Common myeloid progenitor, CD34-positive (primary cell): ENCODE data around the gene FLT1.

Experiments
- CTCF ChIA-PET: fragments of 350-600 bp; sonication (Branson Sonifier 250); formaldehyde crosslinking; loops from one replicate; lab custom pipeline; 2021; ENCODE audit warnings: antibody characterized with exemption; lab: Charles Lee
- POLR2A ChIA-PET: fragments of 350-600 bp; sonication (Branson Sonifier 250); formaldehyde crosslinking; loops from one replicate; lab custom pipeline; 2021; ENCODE audit warnings: antibody characterized with exemption; lab: Charles Lee
- DNase-seq, 3 donors: peaks; one replicate each; pipeline versions ENCODE4 v3.0.0 to v3.0.0-alpha.2; 2013
- H3K27ac ChIP-seq, 2 experiments: 1 replicate in 1 of 2; 2 replicates in 1 of 2; pipeline ENCODE4 v1.7.0; 2013; ENCODE audit warnings: inconsistent platforms in 2 of 2, low read length in 2 of 2, mild to moderate bottlenecking in 2 of 2, low read depth in 1 of 2, moderate library complexity in 1 of 2; ENCODE audit not compliant: severe bottlenecking in 2 of 2, insufficient read depth in 1 of 2, poor library complexity in 1 of 2
- H3K27me3 ChIP-seq, 5 experiments: replicated peaks in 2 of 5; 1 replicate in 3 of 5; 2 replicates in 2 of 5; pipeline versions ENCODE4 v1.6.1 to v1.7.0; 2013; ENCODE audit warnings: low read length in 4 of 5, mild to moderate bottlenecking in 2 of 5, moderate library complexity in 2 of 5, inconsistent platforms in 1 of 5; ENCODE audit not compliant: insufficient read depth in 5 of 5, control insufficient read depth in 4 of 5
- H3K36me3 ChIP-seq, 4 experiments: 1 replicate in 2 of 4; 2 replicates in 2 of 4; pipeline versions ENCODE4 v1.6.1 to v1.7.0; 2013; ENCODE audit warnings: low read length in 3 of 4, control low read depth in 1 of 4, mild to moderate bottlenecking in 1 of 4; ENCODE audit not compliant: control insufficient read depth in 4 of 4, insufficient read depth in 4 of 4
- H3K4me1 ChIP-seq, 4 experiments: 1 replicate in 3 of 4; 2 replicates in 1 of 4; pipeline versions ENCODE4 v1.6.1 to v1.7.1; 2013; ENCODE audit warnings: low read length in 3 of 4, mild to moderate bottlenecking in 3 of 4, control low read depth in 1 of 4, inconsistent platforms in 1 of 4, moderate library complexity in 1 of 4; ENCODE audit not compliant: control insufficient read depth in 4 of 4, insufficient read depth in 4 of 4; ENCODE audit errors: control extremely low read depth in 1 of 4
- H3K4me3 ChIP-seq, 7 experiments: 1 replicate in 4 of 7; 2 replicates in 3 of 7; pipeline versions ENCODE4 v1.5.1 to v1.7.0; 2013; ENCODE audit warnings: mild to moderate bottlenecking in 7 of 7, low read length in 6 of 7, moderate library complexity in 6 of 7, inconsistent platforms in 2 of 7, low read depth in 2 of 7, control low read depth in 1 of 7; ENCODE audit not compliant: insufficient read depth in 4 of 7, control insufficient read depth in 1 of 7; ENCODE audit errors: extremely low read depth in 1 of 7
- H3K9me3 ChIP-seq, 5 experiments: 1 replicate in 4 of 5; 2 replicates in 1 of 5; pipeline versions ENCODE4 v1.6.1 to v1.7.1; 2013; ENCODE audit warnings: low read length in 4 of 5, mild to moderate bottlenecking in 2 of 5, inconsistent platforms in 1 of 5, low read depth in 1 of 5, moderate library complexity in 1 of 5; ENCODE audit not compliant: control insufficient read depth in 4 of 5, insufficient read depth in 2 of 5; ENCODE audit errors: control extremely low read depth in 1 of 5
- WGBS: methylation state at CpG from one replicate; pipeline ENCODE4 v1.1.5; 2013; ENCODE audit not compliant: insufficient coverage; 5-methylcytosine and 5-hydroxymethylcytosine counted together

The FLT1 gene

DNA sequence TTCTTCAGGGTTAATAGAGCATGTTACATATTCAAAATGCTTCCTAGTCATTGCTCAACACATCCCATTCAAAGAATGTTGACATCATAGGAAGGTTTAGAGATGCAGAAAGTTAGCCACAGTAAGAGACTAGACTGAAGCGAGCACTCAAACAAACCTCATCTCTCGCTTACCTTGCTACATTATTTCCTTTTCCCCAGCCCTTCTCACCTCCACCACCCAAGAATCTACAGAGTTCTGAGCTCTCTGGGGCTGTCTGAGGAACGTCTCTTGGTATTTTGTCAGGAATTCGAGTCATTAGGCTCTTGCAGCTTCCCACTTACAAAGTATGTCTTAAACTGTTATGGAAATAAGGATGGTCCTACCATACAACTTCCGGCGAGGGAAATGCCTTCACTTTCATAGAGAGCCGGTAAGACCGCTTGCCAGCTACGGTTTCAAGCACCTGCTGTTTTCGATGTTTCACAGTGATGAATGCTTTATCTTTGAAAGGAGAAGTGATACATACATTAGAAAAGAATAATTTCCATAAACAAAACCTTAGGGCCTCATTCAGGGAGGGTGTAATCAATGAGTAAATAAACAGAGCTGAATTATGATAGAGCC is 65.1 kb downstream of the FLT1 start:
- ChIA-PET CTCF (interaction anchor here (1.2 kb wide), 1 partner anchor 11 kb away, joined by 3 read pairs; no protein-coding TSS in a partner anchor), POLR2A (no interaction called here)
- Histone ChIP-seq H3K4me1 (no peaks in the 10 kb centered on the region), H3K9me3 (no peaks in the 10 kb centered on the region), H3K4me3 (no peak overlapping the region), H3K36me3 (peaks cover 0 to 9% (median 0%) of the 10 kb centered on the region in 4 experiments), H3K27ac (no peak overlapping the region), H3K27me3 (no peaks in the 10 kb centered on the region)
- WGBS: 100% methylated on average over 6 of the region's 10 CpGs
- no peak for DNase-seq

DNA sequence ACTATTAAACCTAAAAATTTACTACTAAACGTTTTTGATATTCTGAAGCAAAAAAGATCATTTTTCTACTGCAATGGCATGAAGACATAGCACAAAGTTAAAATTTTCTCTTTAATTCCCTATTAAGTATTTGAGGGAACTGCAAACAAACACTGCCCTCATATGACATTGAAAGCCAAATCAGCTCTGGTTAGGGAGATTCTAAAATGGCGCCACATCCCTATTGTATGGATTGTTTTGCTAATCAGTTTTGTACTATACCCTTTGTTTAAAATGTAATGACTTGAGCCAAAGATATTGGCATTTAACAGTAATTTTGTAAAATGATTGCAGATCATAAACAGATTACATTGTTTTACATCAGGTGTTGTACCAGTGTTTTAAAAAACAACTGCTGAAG is 65.8 kb downstream of the FLT1 start:
- Histone ChIP-seq H3K9me3 (no peaks in the 10 kb centered on the region), H3K4me1 (peaks cover 0 to 5% (median 0%) of the 10 kb centered on the region in 4 experiments), H3K27me3 (no peaks in the 10 kb centered on the region), H3K4me3 (no peak overlapping the region), H3K36me3 (peaks cover 0 to 9% (median 0%) of the 10 kb centered on the region in 4 experiments), H3K27ac (no peak overlapping the region)
- CTCF ChIA-PET: interaction anchor here (1.2 kb wide), 1 partner anchor 11 kb away, joined by 3 read pairs; no protein-coding TSS in a partner anchor
- DNase-seq: no peak
- POLR2A ChIA-PET: no interaction called here
- WGBS: no CpG with 5 or more reads among the region's 2 CpGs

DNA sequence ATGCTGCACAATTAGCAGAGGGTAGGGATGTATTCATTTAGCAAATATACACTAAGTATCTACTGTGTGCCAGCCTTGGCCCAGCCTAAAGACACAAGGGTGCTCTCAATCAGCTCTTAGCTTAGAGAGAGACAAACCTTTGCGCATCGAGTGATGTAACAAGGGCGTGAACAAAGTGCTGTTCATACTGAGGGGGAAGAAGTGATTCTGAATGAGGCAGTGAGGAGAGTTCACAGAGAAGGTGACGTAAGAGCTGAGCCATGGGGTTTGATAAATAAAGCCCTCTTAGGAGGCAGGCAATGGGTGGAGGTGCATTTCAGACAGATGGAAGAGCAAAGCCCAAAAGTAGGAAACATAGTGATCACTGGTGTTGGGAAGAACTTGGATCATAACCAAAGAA is 68.5 kb downstream of the FLT1 start:
- POLR2A ChIA-PET: interaction anchor here (1.0 kb wide), 1 partner anchor 21 kb away, joined by 3 read pairs; no protein-coding TSS in a partner anchor
- Histone ChIP-seq H3K4me3 (no peak overlapping the region), H3K9me3 (no peaks in the 10 kb centered on the region), H3K27ac (no peak overlapping the region), H3K27me3 (no peaks in the 10 kb centered on the region), H3K36me3 (peaks cover 0 to 6% (median 0%) of the 10 kb centered on the region in 4 experiments), H3K4me1 (peaks cover 15 to 30% (median 25%) of the 10 kb centered on the region in 4 experiments)
- no peak for DNase-seq
- CTCF ChIA-PET: interaction anchor here (0.7 to 1.6 kb wide), 2 partner anchors 10 to 53 kb away, joined by 3 to 4 read pairs; no protein-coding TSS in a partner anchor
- 98% methylated on average over 4 of the region's 4 CpGs for WGBS

DNA sequence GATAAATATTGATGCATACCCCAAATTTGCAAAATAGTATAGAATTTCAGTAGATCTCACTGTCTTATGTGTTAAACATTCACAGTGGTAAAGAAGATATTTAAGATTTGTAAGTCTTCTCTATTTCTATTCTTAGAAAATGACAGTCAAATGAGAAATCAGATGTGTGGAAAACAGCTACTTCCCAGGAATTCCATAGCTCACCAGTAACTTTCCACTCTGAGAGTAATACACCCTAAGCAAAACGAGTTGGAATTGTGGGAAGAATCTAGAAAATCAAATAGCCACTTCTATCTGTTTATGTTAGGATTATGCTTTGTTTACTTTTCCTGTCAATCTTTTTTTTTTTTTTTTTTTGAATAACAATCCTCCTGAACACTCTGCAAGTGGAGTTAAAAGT is 69.1 kb downstream of the FLT1 start:
- Histone ChIP-seq H3K36me3 (peaks cover 0 to 6% (median 0%) of the 10 kb centered on the region in 4 experiments), H3K27me3 (no peaks in the 10 kb centered on the region), H3K9me3 (no peaks in the 10 kb centered on the region), H3K27ac (no peak overlapping the region), H3K4me3 (no peak overlapping the region), H3K4me1 (peaks cover 17 to 30% (median 27%) of the 10 kb centered on the region in 4 experiments)
- ChIA-PET POLR2A (interaction anchor here (1.0 kb wide), 1 partner anchor 22 kb away, joined by 3 read pairs; no protein-coding TSS in a partner anchor), CTCF (interaction anchor here (1.6 kb wide), 1 partner anchor 11 kb away, joined by 4 read pairs; no protein-coding TSS in a partner anchor)
- DNase-seq: no peak
- WGBS: no CpG with 5 or more reads among the region's 1 CpG

DNA sequence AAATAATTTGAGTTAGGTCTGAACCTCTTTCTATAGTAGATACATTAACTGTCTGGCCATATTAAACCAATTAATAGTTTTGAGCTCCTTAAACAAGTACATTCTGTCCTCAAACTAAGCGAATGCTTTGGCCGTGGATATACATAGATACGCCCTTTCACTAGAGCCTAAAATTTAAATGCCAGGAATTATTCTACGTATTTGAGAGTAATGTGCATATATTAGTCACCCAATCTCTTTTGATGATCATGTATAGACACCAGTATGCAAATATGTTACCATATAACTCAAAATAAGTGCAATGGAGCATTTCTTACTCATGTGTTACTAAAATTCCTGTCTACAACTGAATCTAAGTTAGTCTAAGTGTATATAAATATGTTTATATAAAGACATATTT is 70.4 kb downstream of the FLT1 start:
- CTCF ChIA-PET: interaction anchor here (0.7 to 1.5 kb wide), 3 partner anchors 8 to 56 kb away, joined by 3 to 4 read pairs (median 3); no protein-coding TSS in a partner anchor
- POLR2A ChIA-PET: interaction anchor here (0.7 kb wide), 1 partner anchor 10 kb away, joined by 3 read pairs; no protein-coding TSS in a partner anchor

DNA sequence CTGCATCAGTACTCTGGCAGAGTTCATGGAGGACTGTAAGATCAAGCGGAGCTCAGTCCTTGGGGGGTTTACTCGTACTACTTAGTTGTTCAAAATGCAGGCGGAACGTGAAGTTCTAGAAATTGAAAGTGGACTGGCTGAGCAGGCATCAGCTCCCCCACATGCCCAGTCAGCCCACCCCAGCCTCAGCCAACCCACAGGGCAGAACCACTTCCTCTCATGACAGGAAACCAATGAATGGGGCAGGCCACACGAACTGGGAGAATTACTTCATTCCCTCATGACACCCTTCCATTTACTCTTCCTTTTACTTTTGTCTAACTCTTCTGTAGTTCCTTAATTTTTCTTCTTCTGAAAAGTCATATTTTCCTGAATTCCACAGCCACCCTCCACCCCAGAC is 71.9 kb downstream of the FLT1 start:
- H3K27me3 ChIP-seq: no peaks in the 10 kb centered on the region
- ChIA-PET POLR2A (interaction anchor here (0.8 kb wide), 1 partner anchor 48 kb away, joined by 3 read pairs; no protein-coding TSS in a partner anchor), CTCF (interaction anchor here (0.9 to 2.5 kb wide), 8 partner anchors 9 to 67 kb away, joined by 3 to 7 read pairs (median 4); no protein-coding TSS in a partner anchor)
- H3K4me3 ChIP-seq: peak overlapping the region in 4 of 7 experiments; percentile 43 to 67 (median 52)
- peak overlapping the region in 1 of 2 experiments; percentile 16 for H3K27ac ChIP-seq
- peak; percentile 91 to 94 (median 92) for DNase-seq
- peaks cover 0 to 6% (median 0%) of the 10 kb centered on the region in 4 experiments for H3K36me3 ChIP-seq
- H3K9me3 ChIP-seq: no peaks in the 10 kb centered on the region
- peaks cover 17 to 35% (median 27%) of the 10 kb centered on the region in 4 experiments for H3K4me1 ChIP-seq
- 0% methylated on average over 3 of the region's 5 CpGs for WGBS

More for the DNA sequence above, 70.4 kb downstream of the FLT1 start:
- Histone ChIP-seq H3K9me3 (no peaks in the 10 kb centered on the region), H3K27ac (no peak overlapping the region), H3K36me3 (peaks cover 0 to 6% (median 0%) of the 10 kb centered on the region in 4 experiments), H3K4me3 (no peak overlapping the region), H3K4me1 (peaks cover 17 to 35% (median 27%) of the 10 kb centered on the region in 4 experiments), H3K27me3 (no peaks in the 10 kb centered on the region)
- WGBS: no CpG with 5 or more reads among the region's 4 CpGs
- no peak for DNase-seq
